ENCODE measurements around the gene CHMP4B.

DNA sequence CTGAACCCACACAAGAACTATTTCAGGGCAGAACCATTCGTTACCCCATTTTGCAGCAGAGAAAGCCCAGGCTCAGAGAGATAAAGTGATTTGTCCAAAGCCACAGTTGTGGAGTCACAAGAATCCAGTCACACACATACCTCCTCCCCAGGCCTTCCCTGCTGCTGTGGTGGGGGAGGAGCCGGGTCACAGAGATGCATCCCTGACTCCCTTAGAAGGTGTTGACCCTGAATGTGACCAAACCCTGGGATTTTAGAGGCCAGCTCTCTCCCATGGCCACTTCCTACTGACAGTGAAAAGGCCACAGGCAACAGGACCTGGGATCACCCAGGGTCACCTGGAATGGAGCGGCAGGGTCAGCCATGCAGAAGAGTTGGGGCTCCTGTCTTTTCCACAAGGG lies 48.6 kb downstream of the CHMP4B start:
- TF ChIP-seq, protein P1, sequence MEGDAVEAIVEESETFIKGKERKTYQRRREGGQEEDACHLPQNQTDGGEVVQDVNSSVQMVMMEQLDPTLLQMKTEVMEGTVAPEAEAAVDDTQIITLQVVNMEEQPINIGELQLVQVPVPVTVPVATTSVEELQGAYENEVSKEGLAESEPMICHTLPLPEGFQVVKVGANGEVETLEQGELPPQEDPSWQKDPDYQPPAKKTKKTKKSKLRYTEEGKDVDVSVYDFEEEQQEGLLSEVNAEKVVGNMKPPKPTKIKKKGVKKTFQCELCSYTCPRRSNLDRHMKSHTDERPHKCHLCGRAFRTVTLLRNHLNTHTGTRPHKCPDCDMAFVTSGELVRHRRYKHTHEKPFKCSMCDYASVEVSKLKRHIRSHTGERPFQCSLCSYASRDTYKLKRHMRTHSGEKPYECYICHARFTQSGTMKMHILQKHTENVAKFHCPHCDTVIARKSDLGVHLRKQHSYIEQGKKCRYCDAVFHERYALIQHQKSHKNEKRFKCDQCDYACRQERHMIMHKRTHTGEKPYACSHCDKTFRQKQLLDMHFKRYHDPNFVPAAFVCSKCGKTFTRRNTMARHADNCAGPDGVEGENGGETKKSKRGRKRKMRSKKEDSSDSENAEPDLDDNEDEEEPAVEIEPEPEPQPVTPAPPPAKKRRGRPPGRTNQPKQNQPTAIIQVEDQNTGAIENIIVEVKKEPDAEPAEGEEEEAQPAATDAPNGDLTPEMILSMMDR (IDR thresholded peaks at IDR 0.05): no peak
- no peak for TF ChIP-seq POLR2AphosphoS5 (IDR thresholded peaks at IDR 0.05)
- TF ChIP-seq POLR2A (IDR thresholded peaks at IDR 0.05): no peak
